ENCODE data around the gene CPSF3.

CPSF3 gene

GRCh38 chr2:9423100-9423921, at the start of gene CPSF3, which contains the start of gene ITGB1BP1:
TSS of gene CPSF3 (plus strand) at chr2:9423654. CDS start at chr2:9423774, 120 bp downstream.
TSS of gene ITGB1BP1 (minus strand) at chr2:9423528. CDS start at chr2:9418697, 4,831 bp downstream.
- Mint-ChIP-seq H3K9me3 (no peaks in the 10 kb centered on the region), H3K27me3 (no peaks in the 10 kb centered on the region), H3K36me3 (peaks cover 2% of the 10 kb centered on the region), H3K4me1 (peaks cover 36% of the 10 kb centered on the region), H3K4me3 (peak within 1 kb of the TSS; percentile 93), H3K27ac (peak within 1 kb of the TSS; percentile 92)

DNA sequence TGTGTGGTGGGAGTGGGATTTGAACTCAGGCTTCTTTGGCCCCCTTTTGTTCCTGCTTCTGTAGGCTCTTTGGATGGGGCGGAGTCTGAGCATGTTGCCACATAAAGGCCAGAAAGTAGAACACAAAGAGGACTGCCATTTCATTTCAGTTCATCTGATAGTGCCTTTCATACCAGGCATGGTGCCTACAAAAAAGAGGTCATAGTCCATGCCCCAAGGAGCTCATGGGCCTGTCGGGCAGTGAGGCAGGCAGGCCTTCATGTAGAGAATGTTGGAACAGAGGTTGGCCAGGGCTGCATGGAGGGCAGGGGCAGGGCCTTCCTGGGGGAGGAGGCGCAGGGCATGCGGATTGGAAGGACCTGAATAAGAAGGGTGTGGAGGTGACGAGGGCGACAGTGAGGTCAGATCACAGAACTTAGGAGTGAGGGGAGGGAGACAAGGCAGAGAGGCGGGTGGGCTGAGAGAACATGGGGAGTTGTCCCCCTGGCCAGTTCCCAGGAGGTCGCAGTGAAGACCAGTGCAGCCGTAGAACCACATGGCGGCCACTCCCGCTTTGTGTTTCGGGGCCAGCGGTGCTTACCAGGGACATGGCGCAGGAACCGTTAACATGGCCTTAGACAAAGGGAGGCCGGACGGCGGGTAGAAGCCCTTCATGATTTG, 49.3 kb upstream of the CPSF3 start:
- no peak overlapping the region for H3K4me3 Mint-ChIP-seq
- peaks cover 5% of the 10 kb centered on the region for H3K27me3 Mint-ChIP-seq
- peak overlapping the region; percentile 52 for H3K27ac Mint-ChIP-seq
- H3K9me3 Mint-ChIP-seq = no peaks in the 10 kb centered on the region
- H3K36me3 Mint-ChIP-seq = no peaks in the 10 kb centered on the region
- no peaks in the 10 kb centered on the region for H3K4me1 Mint-ChIP-seq

- Mint-ChIP-seq H3K9me3 (no peaks in the 10 kb centered on the region), H3K27ac (no peak overlapping the region), H3K36me3 (no peaks in the 10 kb centered on the region), H3K4me3 (no peak overlapping the region), H3K27me3 (no peaks in the 10 kb centered on the region), H3K4me1 (no peaks in the 10 kb centered on the region)
These were observed 47.5 kb upstream of the CPSF3 start for GRCh38 chr2:9375857-9376428.

DNA sequence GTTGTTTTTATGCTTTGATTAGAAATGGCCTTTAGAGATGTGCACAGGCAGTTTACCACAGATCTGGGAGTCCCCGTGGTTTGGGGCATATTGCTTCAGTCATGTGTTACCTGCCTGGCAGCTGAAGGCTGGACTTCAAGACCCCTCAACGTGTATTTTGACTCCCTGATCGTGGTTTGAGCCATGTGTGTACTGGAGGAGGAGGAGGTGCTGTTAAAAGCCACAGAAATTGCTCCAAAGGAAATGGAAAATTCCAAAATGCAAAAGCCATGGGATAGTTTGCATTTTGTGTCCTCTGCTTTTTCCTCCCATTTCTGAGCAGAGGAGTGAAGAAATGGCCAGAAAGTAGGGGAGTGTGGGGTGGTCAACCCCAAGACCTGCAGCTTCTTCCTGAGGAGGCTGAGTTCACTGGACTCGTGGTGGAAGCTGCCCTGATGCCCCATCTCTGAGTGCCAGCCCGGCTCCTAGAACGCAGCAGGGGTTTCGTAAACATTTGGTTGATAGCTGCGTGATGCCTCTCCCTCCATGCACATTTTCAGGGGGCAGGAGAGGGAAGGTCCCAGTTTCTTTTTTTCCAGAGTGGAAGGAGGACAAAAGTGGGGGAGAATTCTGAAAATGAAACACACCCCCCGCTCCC, 45.9 kb upstream of the CPSF3 start:
- Mint-ChIP-seq H3K4me1 (no peaks in the 10 kb centered on the region), H3K36me3 (no peaks in the 10 kb centered on the region), H3K27ac (no peak overlapping the region)

DNA sequence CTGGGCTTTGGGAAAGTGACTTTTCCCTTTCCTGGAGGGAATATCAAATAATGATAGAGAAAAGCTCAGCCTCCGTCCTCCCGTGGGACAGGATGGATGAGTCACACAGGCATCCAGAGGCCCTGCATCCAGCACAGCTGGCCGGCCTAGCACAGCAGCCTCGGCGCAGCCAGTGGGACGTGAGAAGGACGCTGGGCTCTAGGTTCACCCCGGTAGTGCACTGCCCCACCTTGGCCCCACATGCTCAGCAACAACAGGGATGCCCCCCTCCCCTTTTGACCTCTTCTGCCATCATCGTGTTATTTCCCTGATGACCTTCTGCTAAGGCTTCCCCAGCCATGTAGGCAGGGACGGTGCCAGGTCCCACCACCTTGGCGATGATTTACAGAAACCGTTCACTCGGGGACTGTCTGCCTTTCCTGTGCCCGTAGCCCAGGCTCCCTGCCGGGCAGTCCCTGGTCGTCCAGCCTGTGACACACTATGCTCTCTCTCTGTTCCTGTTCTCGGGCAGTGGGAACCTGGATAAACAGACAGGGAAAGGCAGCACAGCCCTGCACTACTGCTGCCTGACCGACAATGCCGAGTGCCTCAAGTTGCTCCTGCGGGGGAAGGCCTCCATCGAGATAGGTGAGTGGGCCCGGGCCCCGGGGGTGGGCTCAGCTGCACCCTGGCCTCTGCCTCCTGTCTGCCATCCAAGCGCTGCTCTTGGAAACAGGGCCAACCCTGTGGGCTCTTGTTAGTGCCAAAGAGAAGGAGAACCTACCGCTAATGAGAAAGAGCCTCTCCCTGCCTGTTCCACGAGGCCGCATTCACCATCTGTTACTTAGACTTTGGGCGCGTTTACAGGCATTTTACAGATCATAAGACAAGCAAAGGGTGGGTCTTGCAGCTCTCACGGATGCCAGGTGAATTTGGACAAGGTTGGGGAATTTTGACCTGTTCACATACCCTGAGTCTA, 44.7 kb upstream of the CPSF3 start:
- Mint-ChIP-seq H3K4me1 (no peaks in the 10 kb centered on the region), H3K36me3 (no peaks in the 10 kb centered on the region), H3K27ac (no peak overlapping the region), H3K9me3 (no peaks in the 10 kb centered on the region), H3K27me3 (no peaks in the 10 kb centered on the region), H3K4me3 (no peak overlapping the region)

More for the DNA sequence above, 45.9 kb upstream of the CPSF3 start:
- no peak overlapping the region for H3K4me3 Mint-ChIP-seq
- H3K27me3 Mint-ChIP-seq = no peaks in the 10 kb centered on the region
- no peaks in the 10 kb centered on the region for H3K9me3 Mint-ChIP-seq

DNA sequence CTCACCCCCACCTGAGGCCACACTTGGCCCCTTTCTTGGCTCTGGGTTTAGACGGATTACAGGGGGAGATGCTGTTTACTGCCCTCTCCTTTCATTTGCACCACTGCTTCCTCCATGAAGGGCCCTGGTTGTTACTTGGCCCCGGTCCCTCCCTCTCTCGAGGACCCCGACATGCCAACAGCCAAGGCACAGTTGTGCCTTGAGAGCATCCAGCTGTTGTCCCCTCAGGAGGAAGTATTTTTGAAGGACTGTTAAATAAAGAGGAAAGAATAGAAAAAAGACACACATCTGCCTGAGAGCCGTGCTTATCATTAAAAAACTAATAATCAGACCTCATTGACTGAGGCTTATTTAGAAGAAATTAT, 44.1 kb upstream of the CPSF3 start:
- no peak overlapping the region for H3K4me3 Mint-ChIP-seq

DNA sequence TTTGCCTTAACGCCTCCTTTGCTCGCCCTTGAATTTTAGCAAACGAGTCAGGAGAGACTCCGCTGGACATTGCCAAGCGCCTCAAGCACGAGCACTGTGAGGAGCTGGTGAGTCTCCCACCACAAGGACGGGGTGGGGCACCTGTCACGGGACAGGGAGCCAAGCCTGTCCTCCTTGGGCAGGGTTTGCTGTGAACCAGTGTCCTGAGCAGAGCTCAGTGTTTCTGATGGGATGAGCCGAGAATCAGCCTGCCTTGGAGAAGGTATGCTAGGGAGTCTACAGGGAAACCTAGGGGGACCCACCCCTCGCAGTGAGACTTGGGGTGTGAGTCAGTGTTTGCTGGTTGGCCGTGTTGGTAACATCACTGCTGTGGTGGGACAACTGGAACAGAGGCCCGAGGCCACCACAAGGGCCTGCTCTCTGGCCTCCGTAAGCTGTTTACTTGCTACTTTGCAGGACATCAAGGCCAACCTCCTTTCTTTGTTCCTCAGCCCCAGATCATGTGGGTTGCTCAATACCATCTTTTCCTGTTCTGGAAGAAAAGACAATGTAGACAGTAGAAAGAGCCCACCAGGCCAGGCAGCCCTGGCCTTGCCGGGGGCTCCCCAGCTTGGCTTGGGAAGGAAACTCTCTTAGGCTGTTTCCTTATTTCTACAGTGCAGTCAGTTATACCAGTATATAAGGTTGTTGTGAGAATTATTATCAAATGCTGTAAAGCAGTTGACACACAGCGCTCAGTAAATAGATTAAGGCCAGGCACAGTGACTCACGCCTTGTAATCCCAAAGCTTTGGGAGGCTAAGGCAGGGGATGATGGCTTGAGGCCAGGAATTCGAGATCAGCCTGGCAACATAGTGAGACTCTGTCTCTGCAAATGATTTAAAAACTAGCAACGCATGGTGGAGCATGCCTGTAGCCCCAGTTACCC, 42.5 kb upstream of the CPSF3 start:
- no peaks in the 10 kb centered on the region for H3K4me1 Mint-ChIP-seq
- no peaks in the 10 kb centered on the region for H3K27me3 Mint-ChIP-seq
- H3K27ac Mint-ChIP-seq = no peak overlapping the region
- H3K9me3 Mint-ChIP-seq = no peaks in the 10 kb centered on the region
- no peak overlapping the region for H3K4me3 Mint-ChIP-seq
- H3K36me3 Mint-ChIP-seq = no peaks in the 10 kb centered on the region

More for the DNA sequence above, 44.1 kb upstream of the CPSF3 start:
- Mint-ChIP-seq H3K36me3 (no peaks in the 10 kb centered on the region), H3K9me3 (no peaks in the 10 kb centered on the region), H3K27me3 (no peaks in the 10 kb centered on the region), H3K27ac (no peak overlapping the region), H3K4me1 (no peaks in the 10 kb centered on the region)

DNA sequence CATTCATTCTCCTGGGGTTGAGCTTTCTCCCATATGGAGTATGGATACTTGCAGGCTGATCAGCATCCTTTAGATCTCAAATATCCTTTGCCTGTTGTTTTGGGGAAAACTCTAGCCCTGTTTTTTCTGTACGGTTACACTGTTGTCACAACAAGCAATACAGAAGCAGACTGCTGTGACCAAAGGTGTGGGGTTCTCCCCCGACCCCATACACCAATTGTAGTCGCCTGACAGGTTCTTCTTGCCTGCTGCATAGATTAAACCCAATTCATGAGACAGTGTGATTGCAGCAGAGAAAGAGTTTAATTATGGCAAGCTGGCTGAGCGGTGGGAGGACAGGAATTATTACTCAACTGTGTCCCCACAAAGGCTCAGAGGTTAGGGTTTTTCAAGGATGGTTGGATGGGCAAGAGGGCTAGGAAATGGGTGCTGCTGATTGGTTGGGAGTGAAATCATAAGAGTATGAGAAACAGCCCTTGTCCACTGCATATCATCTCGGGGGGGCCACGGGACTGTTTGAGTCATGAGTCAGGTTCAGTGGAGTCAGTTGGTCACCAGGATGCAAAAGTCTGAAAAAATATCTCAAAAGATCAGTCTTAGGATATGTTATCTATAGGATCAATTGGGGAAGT, 40.7 kb upstream of the CPSF3 start:
- Mint-ChIP-seq H3K36me3 (no peaks in the 10 kb centered on the region), H3K4me1 (no peaks in the 10 kb centered on the region), H3K27ac (no peak overlapping the region)

GRCh38 chr2:9384521-9384920, 38.9 kb upstream of the CPSF3 start:
- Mint-ChIP-seq H3K4me3 (no peak overlapping the region), H3K36me3 (no peaks in the 10 kb centered on the region), H3K27me3 (no peaks in the 10 kb centered on the region), H3K9me3 (no peaks in the 10 kb centered on the region), H3K27ac (no peak overlapping the region), H3K4me1 (no peaks in the 10 kb centered on the region)

More for the DNA sequence above, 40.7 kb upstream of the CPSF3 start:
- no peaks in the 10 kb centered on the region for H3K9me3 Mint-ChIP-seq
- H3K4me3 Mint-ChIP-seq = no peak overlapping the region
- H3K27me3 Mint-ChIP-seq = no peaks in the 10 kb centered on the region

DNA sequence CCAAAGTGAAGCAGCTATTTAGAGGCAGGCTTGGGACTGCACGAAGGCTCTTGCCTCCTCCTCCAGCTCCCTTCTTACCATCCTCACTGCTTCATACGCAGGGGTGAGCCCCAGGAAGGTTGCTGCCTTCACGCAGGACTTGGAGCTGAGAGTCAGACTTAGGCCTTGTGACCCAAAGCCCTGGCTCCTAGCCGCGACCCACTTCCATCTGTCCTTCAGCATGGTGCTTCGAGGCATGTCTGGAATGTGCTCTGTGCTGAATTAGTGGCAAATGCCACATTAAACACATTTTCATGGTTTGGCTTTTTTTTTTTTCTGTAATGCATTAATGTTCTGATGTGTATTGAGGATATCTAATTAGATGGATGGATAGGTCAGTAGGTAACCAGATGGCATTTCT, 37.6 kb upstream of the CPSF3 start:
- no peak overlapping the region for H3K27ac Mint-ChIP-seq
- H3K9me3 Mint-ChIP-seq = no peaks in the 10 kb centered on the region
- H3K27me3 Mint-ChIP-seq = no peaks in the 10 kb centered on the region
- H3K4me3 Mint-ChIP-seq = no peak overlapping the region
- H3K36me3 Mint-ChIP-seq = no peaks in the 10 kb centered on the region
- no peaks in the 10 kb centered on the region for H3K4me1 Mint-ChIP-seq

- Mint-ChIP-seq H3K27me3 (no peaks in the 10 kb centered on the region), H3K4me1 (no peaks in the 10 kb centered on the region), H3K4me3 (no peak overlapping the region), H3K9me3 (no peaks in the 10 kb centered on the region), H3K36me3 (no peaks in the 10 kb centered on the region), H3K27ac (no peak overlapping the region)
These were observed 35.2 kb upstream of the CPSF3 start for GRCh38 chr2:9388199-9388681.

- Mint-ChIP-seq H3K27ac (no peak overlapping the region), H3K9me3 (no peaks in the 10 kb centered on the region), H3K4me3 (no peak overlapping the region), H3K36me3 (no peaks in the 10 kb centered on the region), H3K4me1 (no peaks in the 10 kb centered on the region), H3K27me3 (no peaks in the 10 kb centered on the region)
These were observed 34.2 kb upstream of the CPSF3 start for GRCh38 chr2:9388950-9389911.
